OCI-LY3 (cell line): ENCODE data around the gene SHMT2.

ENCODE experiments used
- EZH2phosphoT487 ChIP-seq: fragments of 200-600 bp; shearing (Covaris generic); IDR thresholded peaks from 2 replicates; pipeline ENCODE4 v1.6.1; 2018; ENCODE audit warnings: antibody characterized with exemption, mixed run types, low read depth
- TF ChIP-seq, protein P1 (sequence below): fragments of 200-600, 300-600 bp; sonication (generic); IDR thresholded peaks from 2 replicates; pipeline ENCODE4 v1.5.1; 2014; ENCODE audit warnings: antibody characterized with exemption, low read length, low read depth

DNA sequence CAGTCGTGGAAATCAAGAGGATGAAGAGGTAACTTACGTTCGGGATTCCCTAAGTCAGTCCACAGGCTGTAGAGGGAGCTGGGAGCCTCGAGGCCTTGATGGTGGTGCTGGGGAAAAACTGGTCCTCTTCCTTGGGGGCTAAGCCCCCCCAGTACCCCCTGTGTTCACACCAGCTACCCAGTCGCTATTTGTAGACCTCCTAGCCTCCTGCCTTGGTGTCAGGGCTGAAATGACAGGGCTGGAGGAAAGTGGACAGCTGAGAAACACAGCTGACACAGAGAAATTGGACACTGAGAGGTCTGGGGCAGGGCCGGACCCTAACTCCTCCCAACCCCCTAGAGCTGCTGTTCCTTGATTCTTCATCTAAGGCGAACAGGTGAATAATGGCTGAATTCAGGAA is 21.4 kb downstream of the SHMT2 start, which contains the start of gene STAC3:
- TF ChIP-seq, protein P1, sequence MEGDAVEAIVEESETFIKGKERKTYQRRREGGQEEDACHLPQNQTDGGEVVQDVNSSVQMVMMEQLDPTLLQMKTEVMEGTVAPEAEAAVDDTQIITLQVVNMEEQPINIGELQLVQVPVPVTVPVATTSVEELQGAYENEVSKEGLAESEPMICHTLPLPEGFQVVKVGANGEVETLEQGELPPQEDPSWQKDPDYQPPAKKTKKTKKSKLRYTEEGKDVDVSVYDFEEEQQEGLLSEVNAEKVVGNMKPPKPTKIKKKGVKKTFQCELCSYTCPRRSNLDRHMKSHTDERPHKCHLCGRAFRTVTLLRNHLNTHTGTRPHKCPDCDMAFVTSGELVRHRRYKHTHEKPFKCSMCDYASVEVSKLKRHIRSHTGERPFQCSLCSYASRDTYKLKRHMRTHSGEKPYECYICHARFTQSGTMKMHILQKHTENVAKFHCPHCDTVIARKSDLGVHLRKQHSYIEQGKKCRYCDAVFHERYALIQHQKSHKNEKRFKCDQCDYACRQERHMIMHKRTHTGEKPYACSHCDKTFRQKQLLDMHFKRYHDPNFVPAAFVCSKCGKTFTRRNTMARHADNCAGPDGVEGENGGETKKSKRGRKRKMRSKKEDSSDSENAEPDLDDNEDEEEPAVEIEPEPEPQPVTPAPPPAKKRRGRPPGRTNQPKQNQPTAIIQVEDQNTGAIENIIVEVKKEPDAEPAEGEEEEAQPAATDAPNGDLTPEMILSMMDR: no peak
- no peak for TF ChIP-seq EZH2phosphoT487
